Adrenal gland (tissue), 12 donors: Measurements from ENCODE around the gene ZNF93. TPM values are rescaled to one million over a fixed set of nuclear protein-coding genes. Genes with fewer than 3 reads are reported as not detected.
"Not testable (repeated sequence)": the region's sequence is repeated elsewhere in the genome, so short reads cannot be mapped to it uniquely, and the experiment has no call there.

Experiments
- DNase-seq, 7 donors: peaks; one replicate each; pipeline ENCODE4 v3.0.0-alpha.2; 2019 to 2020
- H3K27ac ChIP-seq, 5 donors: fragments of 200-600 bp; sonication (generic) in 4 of 5; 1 replicate in 3 of 5; 2 replicates in 2 of 5; pipeline versions ENCODE4 v1.5.1 to v1.8.0; 2016 to 2020; ENCODE audit warnings: mild to moderate bottlenecking in 1 of 5
- H3K27me3 ChIP-seq: fragments of 200-600 bp; 2 replicates; pipeline ENCODE4 v1.8.0; 2021
- H3K36me3 ChIP-seq, 2 donors: fragments of 200-600 bp; replicated peaks in 1 of 2; 1 replicate in 1 of 2; 2 replicates in 1 of 2; pipeline versions ENCODE4 v1.5.1 to v1.8.0; 2018 to 2022
- H3K4me1 ChIP-seq, 2 donors: fragments of 200-600 bp; replicated peaks in 1 of 2; 1 replicate in 1 of 2; 2 replicates in 1 of 2; pipeline versions ENCODE4 v1.5.1 to v1.8.0; 2018 to 2021
- H3K4me3 ChIP-seq, 4 donors: fragments of 200-600 bp; sonication (generic) in 3 of 4; one replicate each; pipeline ENCODE4 v1.5.1; 2016 to 2018
- H3K9me3 ChIP-seq, 3 donors: fragments of 200-600 bp; sonication (generic) in 1 of 3; replicated peaks in 1 of 3; 1 replicate in 2 of 3; 2 replicates in 1 of 3; pipeline versions ENCODE4 v1.5.1 to v1.8.0; 2016 to 2021
- POLR2A ChIP-seq, 2 donors: fragments of 450-650 bp; IDR thresholded peaks; one replicate each; pipeline ENCODE4 v1.6.1; 2017; ENCODE audit warnings: antibody characterized with exemption in 2 of 2, mild to moderate bottlenecking in 2 of 2, moderate library complexity in 1 of 2
- WGBS, 4 donors: extraction: QIAGEN DNeasy Blood & Tissue Kit in 2 of 4; methylation state at CpG; one replicate each; pipeline versions ENCODE4 v1.1.5 to v1.1.7; 2013 to 2017; 5-methylcytosine and 5-hydroxymethylcytosine counted together
- intact Hi-C, 2 donors: fragments of 100-400 bp; cut with DNase I; formaldehyde crosslinking; loops; one replicate each; pipeline versions ENCODE4 v1.14.1 to v1.15.0; 2022 to 2023
- polyA plus RNA-seq, 3 donors: library from polyadenylated mRNA; stranded (reverse); fragments of 200-250 nt in 2 of 3; fragments of 350-450 nt in 1 of 3; fragmentation: Illumina TruSeq in 1 of 3; extraction: RNeasy Lipid Tissue Mini Kit (QIAGEN cat#74804) in 1 of 3; gene quantifications; one replicate each; pipeline ENCODE4 v1.2.3, GENCODE V29; 2013 to 2014
- total RNA-seq, 9 donors: library from RNA; depleted of rRNA in 4 of 9; stranded (reverse); fragments of >200 nt in 4 of 9; fragments of 120-200 nt in 1 of 9; fragmentation: NEBNext Ultra II Directional in 1 of 9; extraction: Animal tissue kit (Norgen Biotek cat#: 25700) in 1 of 9; gene quantifications; one replicate each; pipeline versions ENCODE4 v1.1.0 to v1.2.4, GENCODE V29; 2013 to 2023
- TF ChIP-seq, protein P1 (sequence below), 6 experiments: fragments of 450-650 bp in 4 of 6; fragments of 200-600 bp in 2 of 6; sonication (generic) in 1 of 6; IDR thresholded peaks; 1 replicate in 5 of 6; 2 replicates in 1 of 6; pipeline versions ENCODE4 v1.5.1 to v1.8.0; 2016 to 2021; ENCODE audit warnings: antibody characterized with exemption in 6 of 6, mild to moderate bottlenecking in 2 of 6, moderate library complexity in 1 of 6
- donor health status: healthy with polysubstance abuse.
- donor health status: Bipolar disorder and iron deficiency.
- donor health status: DM: yes; HTN: yes; CAD: no.
- donor health status: DM: no; HTN: no; CAD: no.
- donor health status: DM: no; HTN: no; CAD: no.
- donor health status: DM: yes; HTN: yes; CAD: no.

ZNF93 gene
- total and polyA plus RNA-seq, 12 donors, result 1.4 to 9.0 (median 2.8) TPM

DNA sequence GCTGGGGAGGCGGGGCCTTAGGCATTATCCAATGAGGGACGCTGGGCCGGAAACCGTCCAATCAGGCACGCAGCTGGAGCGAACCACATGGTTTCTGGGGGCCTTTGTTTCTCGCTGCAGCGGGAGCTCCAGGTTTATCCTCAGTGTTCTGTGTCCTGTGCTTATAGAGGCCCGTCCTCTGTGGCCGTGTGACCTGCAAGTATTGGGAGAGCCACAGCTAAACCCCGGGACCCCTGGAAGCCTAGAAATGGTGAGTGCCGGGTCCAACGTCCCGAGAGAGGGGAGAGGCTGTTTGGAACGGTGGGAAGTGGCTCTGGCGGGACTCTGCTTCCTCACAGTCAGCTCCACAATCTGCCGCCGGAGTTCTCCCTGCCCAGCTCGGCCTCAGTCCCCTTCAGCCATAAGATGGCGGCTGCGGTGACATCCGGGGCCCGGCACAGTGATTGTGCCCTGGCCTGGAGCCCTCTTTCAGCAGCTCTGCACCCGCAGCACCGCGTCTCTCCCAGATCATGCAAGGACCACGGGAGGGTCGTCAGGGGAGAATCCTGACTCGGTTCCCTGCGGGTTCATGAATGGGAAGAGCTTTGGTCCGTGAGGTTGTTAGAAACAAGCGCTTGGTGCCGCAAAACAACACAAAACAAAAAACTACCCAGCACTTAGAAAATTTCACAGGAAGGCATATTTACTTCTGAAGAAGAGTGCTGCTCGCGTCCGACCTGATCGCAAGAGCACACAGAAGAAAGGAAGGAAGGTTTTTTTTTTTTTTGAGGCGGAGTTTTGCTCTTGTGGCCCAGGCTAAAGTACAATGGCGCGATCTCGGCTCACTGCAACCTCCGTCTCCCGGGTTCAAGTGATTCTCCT, 34.8 kb upstream of the ZNF93 start, which contains the start of gene ZNF253:
Gene ZNF253 (plus strand): TSS at position 133 of the 861 bp plus-strand sequence. CDS start 115 bp downstream, at position 248.
- Histone ChIP-seq H3K4me1 (peaks cover 19 to 28% of the 10 kb centered on the region in 2 donors), H3K36me3 (no peaks in the 10 kb centered on the region), H3K27ac (peak within 1 kb of the TSS; percentile 89 to 94 (median 92)), H3K9me3 (no peaks in the 10 kb centered on the region), H3K27me3 (no peaks in the 10 kb centered on the region), H3K4me3 (peak within 1 kb of the TSS; percentile 37 to 92 (median 82))
- TF ChIP-seq, protein P1, sequence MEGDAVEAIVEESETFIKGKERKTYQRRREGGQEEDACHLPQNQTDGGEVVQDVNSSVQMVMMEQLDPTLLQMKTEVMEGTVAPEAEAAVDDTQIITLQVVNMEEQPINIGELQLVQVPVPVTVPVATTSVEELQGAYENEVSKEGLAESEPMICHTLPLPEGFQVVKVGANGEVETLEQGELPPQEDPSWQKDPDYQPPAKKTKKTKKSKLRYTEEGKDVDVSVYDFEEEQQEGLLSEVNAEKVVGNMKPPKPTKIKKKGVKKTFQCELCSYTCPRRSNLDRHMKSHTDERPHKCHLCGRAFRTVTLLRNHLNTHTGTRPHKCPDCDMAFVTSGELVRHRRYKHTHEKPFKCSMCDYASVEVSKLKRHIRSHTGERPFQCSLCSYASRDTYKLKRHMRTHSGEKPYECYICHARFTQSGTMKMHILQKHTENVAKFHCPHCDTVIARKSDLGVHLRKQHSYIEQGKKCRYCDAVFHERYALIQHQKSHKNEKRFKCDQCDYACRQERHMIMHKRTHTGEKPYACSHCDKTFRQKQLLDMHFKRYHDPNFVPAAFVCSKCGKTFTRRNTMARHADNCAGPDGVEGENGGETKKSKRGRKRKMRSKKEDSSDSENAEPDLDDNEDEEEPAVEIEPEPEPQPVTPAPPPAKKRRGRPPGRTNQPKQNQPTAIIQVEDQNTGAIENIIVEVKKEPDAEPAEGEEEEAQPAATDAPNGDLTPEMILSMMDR (IDR thresholded peaks at IDR 0.05), result no peak
- peak; percentile 96 to 98 for TF ChIP-seq POLR2A (IDR thresholded peaks at IDR 0.05)
- intact Hi-C loops, result no loop called here
- 0 to 1% (median 0%) methylated on average over 32 to 43 of the region's 43 CpGs for WGBS, 4 donors
- DNase-seq, result peak; percentile 96 to 99 (median 98)

DNA sequence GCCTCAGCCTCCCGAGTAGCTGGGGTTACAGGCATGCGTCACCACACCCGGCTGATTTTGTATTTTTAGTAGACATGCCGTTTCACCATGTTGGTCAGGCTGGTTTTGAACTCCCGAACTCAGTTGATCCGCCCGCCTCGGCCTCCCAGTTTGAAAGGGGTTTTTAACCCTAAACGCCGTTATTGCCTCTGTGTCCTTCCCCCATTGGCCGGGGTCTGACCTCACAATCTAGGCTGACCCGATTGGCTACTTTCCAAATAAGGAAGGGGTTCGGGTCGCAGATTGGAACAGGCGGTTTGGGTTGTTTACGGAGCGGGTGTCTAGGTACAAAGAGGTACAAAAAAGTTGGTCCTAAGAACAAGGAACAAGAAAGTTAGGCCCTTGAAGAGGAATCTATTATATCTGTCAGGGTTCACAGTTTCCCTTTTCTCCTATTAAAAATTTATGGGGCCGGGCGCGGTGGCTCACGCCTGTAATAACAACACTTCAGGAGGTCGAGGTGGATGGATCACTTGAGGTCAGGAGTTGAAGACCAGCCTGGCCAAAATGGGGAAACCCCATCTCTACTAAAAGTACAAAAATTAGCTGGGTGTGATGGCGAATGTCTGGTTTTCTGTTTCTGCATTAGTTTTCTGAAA, 34.0 kb upstream of the ZNF93 start:
- H3K4me3 ChIP-seq, result peak overlapping the region in 3 of 4 donors; percentile 80 to 92 (median 85)
- H3K9me3 ChIP-seq, result no peaks in the 10 kb centered on the region
- peak overlapping the region in 4 of 5 donors; percentile 89 to 94 (median 92) for H3K27ac ChIP-seq
- no peaks in the 10 kb centered on the region for H3K27me3 ChIP-seq
- no peaks in the 10 kb centered on the region for H3K36me3 ChIP-seq
- 3 to 9% (median 5%) methylated on average over 22 to 23 of the region's 23 CpGs for WGBS, 4 donors
- peaks cover 19 to 28% of the 10 kb centered on the region in 2 donors for H3K4me1 ChIP-seq
- TF ChIP-seq, protein P1 (IDR thresholded peaks at IDR 0.05), result no peak
- no peak for TF ChIP-seq POLR2A (IDR thresholded peaks at IDR 0.05)
- intact Hi-C loops, result no loop called here
- peak; percentile 17 to 56 (median 23) for DNase-seq

DNA sequence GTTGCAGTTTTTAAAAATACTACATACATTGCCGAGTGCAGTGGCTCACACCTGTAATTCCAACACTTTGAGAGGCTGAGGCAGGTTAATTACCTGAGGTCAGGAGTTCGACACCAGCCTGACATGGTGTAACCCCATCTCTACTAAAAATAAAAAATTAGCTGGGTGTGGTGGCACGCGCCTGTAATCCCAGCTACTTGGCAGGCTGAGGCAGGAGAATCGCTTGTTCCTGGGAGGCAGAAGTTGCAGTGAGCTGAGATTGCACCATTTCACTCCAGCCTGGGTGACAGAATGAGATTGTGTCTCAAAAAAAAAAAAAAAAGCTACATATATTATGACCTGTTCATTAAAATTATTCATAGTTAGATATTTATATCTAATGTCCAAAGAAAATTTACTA, 30.7 kb upstream of the ZNF93 start:
- H3K27ac ChIP-seq, H3K4me3 ChIP-seq, DNase-seq, H3K9me3 ChIP-seq, H3K27me3 ChIP-seq, intact Hi-C loops, H3K36me3 ChIP-seq: not testable (repeated sequence)
- H3K4me1 ChIP-seq, result peaks cover 19 to 28% of the 10 kb centered on the region in 2 donors
- 89 to 97% (median 95%) methylated on average over 5 of the region's 5 CpGs for WGBS, 4 donors

DNA sequence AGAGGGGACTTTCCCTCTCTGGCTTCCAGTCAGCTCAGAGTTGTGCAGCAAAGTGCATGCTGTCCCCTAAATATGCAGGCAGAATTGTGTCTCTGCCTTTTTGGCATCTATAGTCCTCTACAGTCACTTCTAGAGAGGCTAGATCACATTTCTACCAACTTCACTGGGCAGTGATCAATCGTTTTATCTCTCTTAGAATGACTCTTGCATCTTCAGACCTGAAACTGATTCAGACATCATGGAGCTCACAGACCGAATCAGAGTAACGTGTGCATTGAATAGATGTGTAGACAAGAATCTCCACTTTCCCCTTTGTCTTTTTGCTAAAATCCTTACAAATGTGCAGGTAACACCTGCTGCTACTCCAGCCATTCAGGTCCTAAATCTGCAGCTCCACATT, 28.8 kb upstream of the ZNF93 start:
- Histone ChIP-seq H3K4me3 (no peak overlapping the region), H3K27ac (no peak overlapping the region), H3K4me1 (peaks cover 15 to 24% of the 10 kb centered on the region in 2 donors), H3K36me3 (peaks cover 0 to 4% of the 10 kb centered on the region in 2 donors), H3K9me3 (no peaks in the 10 kb centered on the region), H3K27me3 (no peaks in the 10 kb centered on the region)
- WGBS, 4 donors, result 83 to 91% (median 88%) methylated on average over 3 of the region's 3 CpGs
- intact Hi-C loops, result no loop called here
- no peak for DNase-seq
- TF ChIP-seq, protein P1 (IDR thresholded peaks at IDR 0.05), result no peak
- TF ChIP-seq POLR2A (IDR thresholded peaks at IDR 0.05), result no peak
